ENCODE results near the gene PUSL1.
"Not testable (repeated sequence)": the region's sequence is repeated elsewhere in the genome, so short reads cannot be mapped to it uniquely, and the experiment has no call there.

Gene PUSL1

GRCh38 chr1:1310476-1311053 is 2.2 kb downstream of the PUSL1 start:
- DNase-seq (ENCODE audit: low spot score), result no peak

DNA sequence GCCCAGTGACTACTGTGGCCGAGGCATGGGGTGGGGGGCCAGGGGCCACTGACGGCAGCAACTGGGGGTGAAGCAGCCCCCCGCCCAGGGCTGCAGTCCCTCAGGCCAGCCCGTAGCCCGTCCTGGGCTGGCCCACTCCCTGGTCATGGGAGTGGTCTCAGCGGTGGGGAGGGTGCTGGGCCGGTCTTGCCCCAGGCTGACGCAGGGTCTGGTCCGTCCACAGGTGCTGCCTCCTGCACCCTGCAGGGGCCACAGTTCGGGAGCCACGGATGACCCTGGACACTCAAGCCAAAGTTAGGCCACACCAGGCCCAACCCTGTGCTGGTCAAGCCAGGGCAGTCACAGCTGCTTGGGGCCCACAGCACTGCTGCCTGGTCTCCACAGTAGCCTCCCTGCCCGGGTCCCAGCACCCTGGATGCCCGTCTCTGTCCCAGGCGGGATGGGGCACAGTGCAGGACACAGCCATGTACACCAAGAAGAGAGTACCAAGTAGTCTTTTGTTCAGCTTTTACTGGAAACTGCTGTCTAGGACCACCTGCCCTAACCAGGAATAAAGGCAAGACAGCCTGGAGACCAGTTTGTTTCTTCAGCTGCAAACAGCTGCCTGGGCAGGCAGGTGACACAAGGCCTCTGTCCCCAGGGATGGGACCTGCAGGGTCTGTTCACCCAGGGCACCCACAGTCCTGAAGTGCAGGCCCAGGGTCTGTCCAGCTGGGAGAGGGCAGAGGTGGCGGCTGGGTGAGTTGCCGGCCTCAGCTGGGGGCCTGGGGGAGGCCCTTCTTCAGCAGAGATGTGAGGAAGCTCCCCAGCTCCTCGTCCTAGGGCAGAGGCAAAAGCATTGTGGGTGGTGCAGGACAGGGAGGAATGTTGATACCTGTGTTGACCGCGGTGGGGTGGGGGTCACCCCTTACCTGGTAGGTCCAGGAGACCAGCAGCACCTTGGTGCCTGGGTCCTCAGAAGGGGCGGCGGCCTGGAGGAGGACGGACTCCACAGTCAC is 3.0 kb downstream of the PUSL1 start:
- no peak for DNase-seq (ENCODE audit: low spot score)

- DNase-seq (ENCODE audit: low spot score), result no peak
Observed at GRCh38 chr1:1312450-1313314, 4.3 kb downstream of the PUSL1 start.

DNA sequence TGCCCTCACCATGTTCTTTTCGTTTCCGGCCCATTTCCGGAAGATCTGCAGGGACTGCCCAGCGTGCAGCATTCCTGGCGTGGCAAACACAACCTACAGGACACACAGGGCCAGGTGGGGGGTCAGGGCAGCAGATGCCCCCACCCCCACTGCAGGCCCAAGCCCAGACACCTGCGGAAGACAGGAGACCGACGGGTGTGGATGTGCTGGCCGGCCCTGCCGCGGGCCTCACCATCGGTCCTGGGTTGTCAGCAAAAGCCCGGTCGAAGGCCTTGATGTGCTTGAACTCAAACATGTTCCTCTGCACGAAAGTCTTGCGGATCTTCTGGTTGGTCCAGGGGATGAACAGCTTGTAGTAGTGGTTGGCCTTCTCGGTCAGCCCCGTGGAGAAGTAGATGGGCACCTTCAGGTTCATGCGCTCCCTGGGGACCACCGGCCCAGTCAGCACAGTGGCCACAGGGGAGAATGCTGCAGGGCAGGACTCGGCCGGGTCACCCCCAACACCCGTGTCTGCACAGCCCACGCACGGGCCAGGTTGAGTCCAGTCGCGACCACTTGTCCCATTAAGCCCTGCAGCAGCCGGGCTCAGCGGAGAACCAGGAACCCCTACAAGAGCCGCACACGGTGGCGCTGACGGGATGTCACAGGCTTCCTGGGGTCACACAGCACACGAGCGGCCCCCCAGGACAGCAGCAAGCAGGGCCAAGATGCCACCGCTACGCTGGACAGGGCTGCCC is 5.3 kb downstream of the PUSL1 start:
- DNase-seq (ENCODE audit: low spot score), result no peak

DNA sequence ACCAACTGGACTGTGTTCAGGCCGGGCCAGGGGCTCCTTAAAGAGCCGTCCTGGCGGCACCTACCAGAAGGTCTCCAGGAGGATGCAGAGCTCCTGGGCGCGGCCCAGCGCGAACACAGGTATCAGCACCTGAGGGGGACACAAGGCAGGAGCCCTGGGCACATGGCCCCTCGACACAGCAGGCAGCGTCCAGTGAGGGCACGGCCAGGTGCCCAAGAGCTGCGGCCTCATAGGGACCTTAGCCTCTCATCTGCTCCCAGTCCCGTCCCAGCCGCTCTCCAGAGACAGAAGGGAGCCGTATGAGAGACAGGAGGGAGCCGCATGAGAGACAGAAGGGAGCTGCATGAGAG is 5.8 kb downstream of the PUSL1 start:
- DNase-seq (ENCODE audit: low spot score), result no peak

DNA sequence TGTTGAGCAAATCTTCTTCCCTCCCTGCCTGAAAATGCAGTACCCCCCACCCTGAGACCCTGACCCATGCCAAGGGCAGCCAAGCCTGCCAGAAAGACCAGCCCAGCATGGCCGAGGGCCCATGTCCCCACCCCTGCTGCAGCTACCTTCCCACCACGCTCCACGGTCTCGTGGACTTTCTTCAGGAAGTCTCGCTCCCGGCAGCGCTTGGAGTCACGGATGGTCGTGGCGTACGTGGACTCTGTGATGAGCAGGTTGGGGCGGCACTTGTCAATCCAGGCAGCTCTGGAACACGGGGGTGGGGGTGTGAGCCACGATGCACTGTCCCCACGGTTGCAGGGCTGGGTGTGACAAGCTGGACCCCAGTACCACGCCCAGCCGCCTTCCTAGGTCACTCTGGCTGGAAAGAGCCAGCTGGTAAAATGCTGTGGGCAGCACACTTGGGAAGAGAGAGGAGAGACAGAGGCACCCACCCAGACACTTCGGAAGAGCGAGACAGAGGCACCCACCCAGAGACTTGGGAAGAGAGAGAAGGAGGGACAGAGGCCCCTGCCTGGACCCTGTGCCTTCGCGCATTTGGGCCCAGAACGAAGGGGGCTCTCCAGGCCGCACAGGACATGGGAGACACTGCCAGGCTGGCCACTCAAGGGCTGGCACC is 6.4 kb downstream of the PUSL1 start:
- no peak for DNase-seq (ENCODE audit: low spot score)

GRCh38 chr1:1315435-1315954 is 7.1 kb downstream of the PUSL1 start:
- DNase-seq (ENCODE audit: low spot score), result no peak

- not testable (repeated sequence) for DNase-seq (ENCODE audit: low spot score)
Observed at GRCh38 chr1:1316199-1316598, 7.8 kb downstream of the PUSL1 start.

GRCh38 chr1:1317420-1317819 is 9.0 kb downstream of the PUSL1 start:
- no peak for DNase-seq (ENCODE audit: low spot score)

DNA sequence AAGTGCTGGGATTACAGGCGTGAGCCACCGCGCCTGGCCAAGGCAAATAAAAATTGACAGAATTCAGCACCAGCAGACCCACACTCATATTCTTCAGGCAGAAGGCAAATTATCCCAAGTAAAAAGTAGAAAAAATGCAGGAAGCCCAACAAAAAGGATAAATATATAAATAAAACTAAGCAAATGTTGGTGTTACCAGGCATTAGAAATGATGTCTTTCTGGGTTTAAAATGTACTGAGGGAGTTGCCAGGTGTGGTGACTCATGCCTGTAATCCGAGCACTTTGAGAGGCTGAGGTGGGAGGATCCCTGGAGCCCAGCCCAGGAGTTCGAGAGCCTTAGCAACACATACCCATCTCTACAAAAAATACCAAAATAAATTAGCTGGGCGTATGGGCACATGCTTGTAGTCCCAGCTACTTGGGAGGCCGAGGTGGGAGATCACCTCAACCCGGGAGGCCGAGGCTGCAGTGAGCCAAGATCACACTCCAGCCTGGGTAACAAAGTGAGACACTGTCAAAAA is 9.8 kb downstream of the PUSL1 start:
- peak; percentile 72 for DNase-seq (ENCODE audit: low spot score)

DNA sequence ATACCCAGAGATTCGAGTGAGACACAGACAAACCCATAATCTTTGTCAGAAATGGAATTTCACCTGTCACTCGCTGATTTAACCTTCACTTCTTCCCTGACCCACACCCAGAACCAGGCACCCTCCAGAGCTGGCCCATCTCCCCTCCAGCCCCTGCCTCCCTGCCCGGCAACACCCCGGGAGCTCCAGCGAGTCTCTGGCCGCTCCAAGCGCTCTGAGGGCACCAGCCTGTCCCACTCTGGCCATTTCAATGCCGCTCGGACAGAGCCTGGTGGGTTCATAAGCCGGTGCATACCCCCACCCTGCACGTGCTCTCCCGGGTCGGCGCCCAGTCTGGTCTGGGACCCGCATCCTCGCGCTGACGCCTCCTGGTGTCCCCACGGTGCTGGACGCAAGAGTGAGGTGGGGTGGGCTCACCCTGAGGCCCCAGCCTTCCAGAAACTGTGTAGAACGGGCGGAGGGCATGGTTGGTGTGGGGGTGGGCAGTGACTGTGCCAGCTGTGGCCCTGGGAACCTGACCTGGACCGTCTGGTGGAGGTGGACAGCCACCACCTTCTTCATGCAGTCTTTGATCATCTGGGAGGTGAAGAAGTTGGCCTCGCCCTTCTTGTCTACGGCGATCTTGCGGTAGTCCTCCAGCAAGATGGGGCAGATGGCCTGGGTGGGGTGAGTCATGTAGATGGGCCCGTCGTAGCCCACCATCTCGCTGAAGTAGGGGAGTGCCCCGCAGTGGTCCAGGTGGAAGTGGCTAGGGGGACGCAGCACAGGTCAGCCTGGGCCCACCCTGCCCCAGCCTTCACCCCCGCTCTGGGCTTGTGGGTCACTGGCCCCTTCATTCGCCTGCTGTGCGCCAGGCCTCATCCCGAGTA is 10.6 kb downstream of the PUSL1 start:
- DNase-seq (ENCODE audit: low spot score), result no peak

DNA sequence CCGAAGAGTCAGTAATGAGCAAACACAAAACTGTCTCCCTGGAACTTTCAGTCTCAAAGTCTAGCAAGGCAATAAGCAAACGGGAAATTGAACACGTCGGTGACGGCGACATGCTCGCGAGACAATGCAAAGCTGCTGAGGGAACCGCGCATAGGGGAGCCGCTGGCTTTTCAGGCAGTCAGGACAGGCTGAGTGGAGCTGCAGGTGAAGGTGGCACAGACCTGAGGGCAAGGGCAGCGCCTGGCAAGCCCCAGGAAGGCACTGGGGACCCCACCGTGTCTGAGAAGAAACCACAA is 11.2 kb downstream of the PUSL1 start:
- no peak for DNase-seq (ENCODE audit: low spot score)

- no peak for DNase-seq (ENCODE audit: low spot score)
Observed at GRCh38 chr1:1320666-1321448, 12.5 kb downstream of the PUSL1 start.

- DNase-seq (ENCODE audit: low spot score), result no peak
Observed at GRCh38 chr1:1321477-1321876, 13.1 kb downstream of the PUSL1 start.

DNA sequence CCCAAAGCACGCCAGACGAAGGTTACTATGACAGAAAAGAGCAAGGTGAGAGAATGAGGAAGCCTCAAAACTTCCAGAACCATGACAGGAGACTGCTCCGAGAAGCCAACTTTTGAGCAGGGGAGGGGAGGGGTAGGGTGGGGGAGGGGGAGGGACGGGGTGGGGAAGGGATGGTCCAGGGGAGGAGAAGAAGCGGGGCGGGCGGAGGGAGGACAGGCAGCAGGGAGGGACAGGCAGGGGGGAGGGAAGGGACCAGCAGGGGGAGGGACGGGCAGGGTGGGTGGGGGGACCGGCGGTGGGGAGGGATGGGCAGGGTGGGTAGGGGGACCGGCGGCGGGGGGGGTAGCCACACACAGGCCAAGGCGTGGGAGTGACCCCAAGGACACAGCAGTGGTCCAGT is 14.0 kb downstream of the PUSL1 start:
- DNase-seq (ENCODE audit: low spot score), result no peak

- no peak for DNase-seq (ENCODE audit: low spot score)
Observed at GRCh38 chr1:1322952-1323351, 14.6 kb downstream of the PUSL1 start.

- DNase-seq (ENCODE audit: low spot score), result no peak
Observed at GRCh38 chr1:1324084-1324523, 15.7 kb downstream of the PUSL1 start.

DNA sequence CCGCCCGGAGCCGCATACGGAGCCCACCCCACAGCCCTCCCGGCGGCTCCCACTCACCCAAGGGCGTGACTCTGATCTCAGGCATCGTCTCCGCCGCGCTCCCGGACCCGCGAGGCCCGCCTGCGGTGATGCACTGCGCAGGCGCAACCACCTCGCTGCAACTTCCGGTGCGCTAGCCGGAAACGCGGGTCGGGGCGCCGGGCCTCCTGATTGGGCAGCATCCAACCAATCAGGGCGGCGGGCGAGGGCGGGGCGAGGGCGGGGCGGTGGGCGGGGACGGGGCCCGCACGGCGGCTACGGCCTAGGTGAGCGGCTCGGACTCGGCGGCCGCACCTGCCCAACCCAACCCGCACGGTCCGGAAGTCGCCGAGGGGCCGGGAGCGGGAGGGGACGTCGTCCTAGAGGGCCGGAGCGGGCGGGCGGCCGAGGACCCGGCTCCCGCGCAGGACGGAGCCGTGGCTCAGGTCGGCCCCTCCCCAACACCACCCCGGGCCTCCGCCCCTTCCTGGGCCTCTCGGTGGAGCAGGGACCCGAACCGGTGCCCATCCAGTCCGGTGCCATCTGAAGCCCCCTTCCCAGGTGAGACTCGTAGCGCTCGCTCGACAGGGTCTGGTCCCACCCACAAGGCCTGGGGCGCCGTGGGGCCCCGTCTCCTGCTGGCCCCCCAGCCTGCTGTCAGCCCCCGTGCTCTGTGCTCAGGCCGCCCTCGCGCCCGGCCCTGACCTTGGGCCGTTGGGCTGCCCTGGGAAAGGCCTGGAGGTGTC is 16.3 kb downstream of the PUSL1 start, which contains the start of the genes CPTP and INTS11:
TSS of gene CPTP (plus strand) at position 279 of the 764 bp plus-strand sequence. CDS start 2,109 bp downstream, outside the sequence.
TSS of gene INTS11 (minus strand) at position 137 of the 764 bp plus-strand sequence. CDS start at position 85, 52 bp downstream.
- peak; percentile 94 for DNase-seq (ENCODE audit: low spot score)

Data from LoVo (cell line).